GM12872 (cell line): ENCODE results near the gene PANK2.

Source experiments
- TF ChIP-seq, protein P1 (sequence below): IDR thresholded peaks from 3 replicates; pipeline ENCODE4 v1.5.1; 2011; ENCODE audit warnings: low read depth, mild to moderate bottlenecking, low read length, moderate library complexity; ENCODE audit not compliant: insufficient read depth

The PANK2 gene

DNA sequence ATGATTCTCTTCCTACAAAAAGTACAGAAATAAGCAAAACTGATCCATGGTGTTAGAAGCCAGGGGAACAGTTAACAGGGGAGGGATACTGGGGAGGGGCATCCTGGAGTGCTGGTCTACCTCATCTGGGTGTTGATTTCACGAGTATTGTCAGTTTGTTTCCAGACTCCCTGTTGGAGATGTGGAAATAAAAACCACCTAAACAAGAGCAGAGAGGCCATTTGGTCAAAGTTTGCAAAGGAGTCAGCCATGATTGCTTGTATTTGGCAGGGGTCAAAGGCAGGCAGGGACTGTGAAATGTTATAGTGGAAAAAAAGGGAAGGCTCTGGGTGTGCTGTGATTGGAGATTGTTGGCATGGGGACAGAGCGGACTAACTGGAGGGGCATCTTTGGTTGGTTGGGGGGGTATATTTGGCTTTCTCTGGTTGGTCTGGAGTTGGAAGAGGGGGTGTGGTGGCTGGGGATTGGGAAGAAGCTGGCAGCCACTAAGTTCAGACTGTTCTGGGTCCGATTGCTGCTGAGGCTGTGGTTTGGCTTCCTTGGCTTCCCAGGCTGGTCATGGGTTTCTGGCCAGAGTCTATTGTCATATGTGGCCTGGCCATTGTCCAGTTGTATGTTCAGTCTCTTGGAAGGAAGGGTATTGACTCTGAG lies 14.9 kb upstream of the PANK2 start:
- TF ChIP-seq, protein P1, sequence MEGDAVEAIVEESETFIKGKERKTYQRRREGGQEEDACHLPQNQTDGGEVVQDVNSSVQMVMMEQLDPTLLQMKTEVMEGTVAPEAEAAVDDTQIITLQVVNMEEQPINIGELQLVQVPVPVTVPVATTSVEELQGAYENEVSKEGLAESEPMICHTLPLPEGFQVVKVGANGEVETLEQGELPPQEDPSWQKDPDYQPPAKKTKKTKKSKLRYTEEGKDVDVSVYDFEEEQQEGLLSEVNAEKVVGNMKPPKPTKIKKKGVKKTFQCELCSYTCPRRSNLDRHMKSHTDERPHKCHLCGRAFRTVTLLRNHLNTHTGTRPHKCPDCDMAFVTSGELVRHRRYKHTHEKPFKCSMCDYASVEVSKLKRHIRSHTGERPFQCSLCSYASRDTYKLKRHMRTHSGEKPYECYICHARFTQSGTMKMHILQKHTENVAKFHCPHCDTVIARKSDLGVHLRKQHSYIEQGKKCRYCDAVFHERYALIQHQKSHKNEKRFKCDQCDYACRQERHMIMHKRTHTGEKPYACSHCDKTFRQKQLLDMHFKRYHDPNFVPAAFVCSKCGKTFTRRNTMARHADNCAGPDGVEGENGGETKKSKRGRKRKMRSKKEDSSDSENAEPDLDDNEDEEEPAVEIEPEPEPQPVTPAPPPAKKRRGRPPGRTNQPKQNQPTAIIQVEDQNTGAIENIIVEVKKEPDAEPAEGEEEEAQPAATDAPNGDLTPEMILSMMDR: no peak

GRCh38 chr20:3875378-3875974 lies 13.7 kb upstream of the PANK2 start:
- TF ChIP-seq, protein P1: no peak

DNA sequence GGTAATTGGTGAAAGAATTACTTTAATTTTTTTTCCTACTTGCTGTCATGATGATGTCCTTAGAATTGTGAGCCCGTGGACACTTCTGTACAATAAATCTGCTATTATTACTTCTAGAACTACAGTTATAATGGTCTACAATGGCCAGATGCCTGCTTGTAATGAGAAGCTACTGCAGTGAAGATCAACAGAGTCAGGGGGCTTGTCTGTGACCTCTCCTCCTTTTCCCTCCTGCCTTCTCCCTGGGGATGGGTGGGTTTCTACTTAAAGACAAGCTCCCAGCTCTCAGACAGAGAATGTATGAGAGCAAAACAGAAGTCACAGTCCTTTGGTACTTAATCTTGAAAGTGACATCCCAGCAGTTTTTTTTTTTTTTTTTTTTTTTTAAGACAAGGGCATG lies 13.2 kb upstream of the PANK2 start:
- TF ChIP-seq, protein P1: no peak

DNA sequence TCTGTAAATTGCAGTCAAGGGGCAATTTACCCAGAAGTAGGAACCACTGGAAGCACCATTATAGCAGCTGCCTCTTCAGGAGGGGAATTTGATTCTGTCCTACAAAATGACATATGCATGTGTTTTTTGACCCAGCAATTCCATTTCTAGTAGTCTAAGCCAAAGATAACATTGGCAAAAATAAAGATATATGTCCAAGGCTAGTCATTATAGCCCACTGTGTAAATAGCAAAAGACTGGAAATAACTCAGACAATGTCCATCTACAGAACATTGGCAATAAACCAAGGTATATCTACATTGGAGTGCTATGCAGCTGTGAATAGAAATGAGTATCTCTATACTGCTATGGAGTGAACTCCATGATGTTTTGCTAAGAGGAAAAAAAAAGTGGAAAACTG lies 12.5 kb upstream of the PANK2 start:
- TF ChIP-seq, protein P1: no peak

DNA sequence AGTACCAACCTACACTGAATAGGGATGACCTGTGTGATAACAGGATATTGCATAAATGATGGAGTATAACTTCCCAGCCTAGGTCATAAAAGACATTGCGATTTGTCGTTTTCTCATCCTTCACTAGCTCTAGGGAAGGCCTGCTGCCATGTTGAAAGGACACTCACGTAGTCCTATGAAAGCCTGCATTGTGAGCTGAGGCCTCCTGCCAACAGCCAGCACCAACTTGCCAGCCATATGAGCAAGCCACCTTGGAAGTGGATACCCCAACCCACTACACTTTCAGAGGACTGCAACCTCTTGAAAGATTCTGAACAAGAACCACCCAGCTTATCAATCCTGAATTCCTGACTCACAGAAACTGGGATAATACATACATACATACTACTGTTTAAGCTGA lies 3.5 kb upstream of the PANK2 start:
- TF ChIP-seq, protein P1: no peak

DNA sequence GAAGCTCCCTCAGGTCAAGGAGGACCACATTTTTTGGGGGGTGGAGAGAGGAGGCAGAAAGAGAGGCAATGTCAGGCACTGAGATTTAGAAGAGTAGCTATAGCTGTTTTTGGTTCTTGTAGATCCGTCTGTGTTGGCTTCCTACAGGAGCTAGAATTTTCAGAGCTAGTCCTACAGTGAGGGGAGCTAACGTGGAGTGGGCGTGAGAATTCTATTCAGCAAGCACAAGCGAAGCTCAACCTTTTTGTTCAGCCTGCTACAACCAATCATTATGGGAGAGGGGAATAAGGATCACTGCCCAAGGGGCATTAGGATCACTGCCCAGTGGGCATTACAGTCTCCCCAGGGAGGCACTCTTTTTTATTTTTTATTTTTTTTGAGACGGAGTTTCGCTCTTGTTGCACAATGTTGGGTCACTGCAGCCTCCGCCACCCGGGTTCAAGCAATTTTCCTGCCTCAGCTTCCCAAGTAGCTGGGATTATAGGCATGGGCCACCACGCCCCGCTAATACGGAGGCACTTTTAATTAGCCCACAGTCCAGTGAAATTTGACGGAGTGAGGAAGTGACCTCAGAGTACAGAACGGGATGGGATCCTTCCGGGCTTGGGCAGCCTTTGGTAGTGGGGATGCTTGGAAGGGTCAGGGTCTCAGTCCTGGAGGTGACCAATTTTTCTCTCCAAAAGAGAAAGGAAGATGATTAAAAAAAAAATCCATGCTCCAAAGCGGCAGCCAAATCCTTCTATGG lies 1.1 kb upstream of the PANK2 start:
- TF ChIP-seq, protein P1: no peak

GRCh38 chr20:3889489-3890397 lies 556 bp downstream of the PANK2 start:
- TF ChIP-seq, protein P1: no peak
